GM12878 (cell line): ENCODE data around the gene UQCRQ. TPM values are rescaled to one million over a fixed set of nuclear protein-coding genes. Genes with fewer than 3 reads are reported as not detected.

Source experiments
- ATF3 ChIP-seq: IDR thresholded peaks from 2 replicates; pipeline ENCODE4 v1.6.1; 2011; ENCODE audit warnings: low read depth, mild to moderate bottlenecking, low read length, moderate library complexity, borderline replicate concordance; ENCODE audit errors: extremely low read depth
- ATF7 ChIP-seq: fragments of 450-650 bp; IDR thresholded peaks from 2 replicates; pipeline ENCODE4 v1.6.1; 2016; ENCODE audit warnings: low read depth, mild to moderate bottlenecking
- BCL3 ChIP-seq: IDR thresholded peaks from 2 replicates; pipeline ENCODE4 v1.6.1; 2011; ENCODE audit warnings: borderline replicate concordance, low read depth, mild to moderate bottlenecking, moderate library complexity, low read length; ENCODE audit not compliant: insufficient read depth, poor library complexity, severe bottlenecking
- CEBPZ ChIP-seq: fragments of 150-350 bp; IDR thresholded peaks from 2 replicates; pipeline ENCODE4 v1.6.1; 2016; ENCODE audit warnings: low read depth, low read length
- EED ChIP-seq: sonication (generic); IDR thresholded peaks from 2 replicates; pipeline ENCODE4 v1.6.1; 2016; ENCODE audit warnings: antibody characterized with exemption, low read depth
- HDAC6 ChIP-seq: fragments of 200-600 bp; sonication (generic); IDR thresholded peaks from one replicate; pipeline ENCODE4 v1.8.0; 2017; ENCODE audit warnings: antibody characterized with exemption; ENCODE audit not compliant: unreplicated experiment
- HSF1 ChIP-seq: fragments of 150-350 bp; IDR thresholded peaks from 2 replicates; pipeline ENCODE4 v1.6.1; 2014; ENCODE audit warnings: mild to moderate bottlenecking, low read depth, low read length
- IRF4 ChIP-seq: IDR thresholded peaks from 2 replicates; pipeline ENCODE4 v1.6.1; 2011; ENCODE audit warnings: low read depth, low read length
- IRF5 ChIP-seq: fragments of 450-650 bp; IDR thresholded peaks from 2 replicates; pipeline ENCODE4 v1.6.1; 2017; ENCODE audit warnings: borderline replicate concordance
- JUNB ChIP-seq: IDR thresholded peaks from 2 replicates; pipeline ENCODE4 v1.6.1; 2016; ENCODE audit warnings: antibody characterized with exemption, mild to moderate bottlenecking
- NFXL1 ChIP-seq: fragments of 450-650 bp; IDR thresholded peaks from 2 replicates; pipeline ENCODE4 v1.6.1; 2017; ENCODE audit warnings: antibody characterized with exemption, mild to moderate bottlenecking, borderline replicate concordance
- NR2F1 ChIP-seq: fragments of 450-650 bp; conservative IDR thresholded peaks from 2 replicates; pipeline ENCODE4 v1.6.1; 2017; ENCODE audit warnings: mild to moderate bottlenecking
- RAD21 ChIP-seq: IDR thresholded peaks from 2 replicates; pipeline ENCODE4 v1.6.1; 2011; ENCODE audit warnings: mild to moderate bottlenecking, low read depth, low read length, moderate library complexity; ENCODE audit not compliant: insufficient read depth
- SREBF1 ChIP-seq: IDR thresholded peaks from 2 replicates; pipeline ENCODE4 v1.6.1; 2012; ENCODE audit warnings: mild to moderate bottlenecking, low read length
- TAF1 ChIP-seq: IDR thresholded peaks from 2 replicates; pipeline ENCODE4 v1.6.1; 2011; ENCODE audit warnings: mild to moderate bottlenecking, low read depth, low read length, borderline replicate concordance
- USF2 ChIP-seq: IDR thresholded peaks from 2 replicates; pipeline ENCODE4 v1.6.1; 2011; ENCODE audit warnings: low read depth, low read length, improper control_type of control experiment, borderline replicate concordance
- WRNIP1 ChIP-seq: IDR thresholded peaks from 2 replicates; pipeline ENCODE4 v1.6.1; 2011; ENCODE audit warnings: low read depth, low read length, improper control_type of control experiment, borderline replicate concordance
- YY1 ChIP-seq: IDR thresholded peaks from 2 replicates; pipeline ENCODE4 v1.6.1; 2011; ENCODE audit warnings: low read depth, mild to moderate bottlenecking, low read length
- ZNF217 ChIP-seq: fragments of 450-650 bp; IDR thresholded peaks from 2 replicates; pipeline ENCODE4 v1.6.1; 2017; ENCODE audit warnings: antibody characterized with exemption, mild to moderate bottlenecking
- polyA plus RNA-seq, 11 experiments: library from polyadenylated mRNA; depleted of rRNA in 4 of 11; unstranded in 6 of 11; stranded (reverse) in 5 of 11; fragments of >200 nt; fragmentation: Nextera tagmentation in 4 of 11; fragmentation: Illumina TruSeq in 1 of 11; extraction: Ambion mirVana in 4 of 11; extraction: Trizol in 1 of 11; gene quantifications; 1 replicate in 1 of 11; 2 replicates in 10 of 11; pipeline versions ENCODE4 v1.2.1 to v1.2.3, GENCODE V29; 2011 to 2016; ENCODE audit warnings: inconsistent platforms in 2 of 11, missing spikeins in 2 of 11, low read depth in 1 of 11
- total RNA-seq, 4 experiments: library from RNA; depleted of rRNA in 3 of 4; stranded (reverse); fragments of >200 nt in 3 of 4; fragmentation: Illumina TruSeq in 1 of 4; extraction: Trizol in 1 of 4; gene quantifications; 2 replicates each; pipeline versions ENCODE4 v1.2.1 to v1.2.3, GENCODE V29; 2013 to 2021

The UQCRQ gene
- total and polyA plus RNA-seq, 10 of the 15 experiments (the other 5 are each of a cell fraction or from before 2014, with no cell fraction given): 121 to 1,579 (median 408) TPM

GRCh38 chr5:132829742-132830435, 36.6 kb upstream of the UQCRQ start (continued):
- TF ChIP-seq WRNIP1: no peak
- no peak for TF ChIP-seq TAF1
- no peak for TF ChIP-seq USF2
- TF ChIP-seq EED: peak; percentile 66
- peak; percentile 59 for TF ChIP-seq HDAC6
- TF ChIP-seq NFXL1: no peak
- no peak for TF ChIP-seq IRF5
- no peak for TF ChIP-seq CEBPZ
- TF ChIP-seq BCL3: no peak
- peak; percentile 27; the same call in 1 of the 2 replicates for TF ChIP-seq NR2F1
- no peak for TF ChIP-seq ATF3
- no peak for TF ChIP-seq HSF1
- TF ChIP-seq IRF4: no peak
- no peak for TF ChIP-seq SREBF1
- peak; percentile 88 for TF ChIP-seq YY1
- no peak for TF ChIP-seq JUNB
- TF ChIP-seq ATF7: no peak
- TF ChIP-seq ZNF217: peak; percentile 59; the same call in 1 of the 2 replicates
- peak; percentile 73 for TF ChIP-seq RAD21
